GM12864 (cell line): Measurements from ENCODE around the gene GDPD5.

Experiments used
- DNase-seq: peaks from one replicate; pipeline ENCODE4 v3.0.0-alpha.2; 2011; ENCODE audit warnings: low read depth
- H3K4me3 ChIP-seq: 2 replicates; pipeline ENCODE4 v1.5.1; 2011; ENCODE audit warnings: mild to moderate bottlenecking, low read depth, low read length, control low read depth
- CTCF ChIP-seq: IDR thresholded peaks from 2 replicates; pipeline ENCODE4 v1.5.1; 2011; ENCODE audit warnings: low read depth, mild to moderate bottlenecking, moderate library complexity, low read length, control low read depth, inconsistent platforms; ENCODE audit errors: missing control alignments

The GDPD5 gene

DNA sequence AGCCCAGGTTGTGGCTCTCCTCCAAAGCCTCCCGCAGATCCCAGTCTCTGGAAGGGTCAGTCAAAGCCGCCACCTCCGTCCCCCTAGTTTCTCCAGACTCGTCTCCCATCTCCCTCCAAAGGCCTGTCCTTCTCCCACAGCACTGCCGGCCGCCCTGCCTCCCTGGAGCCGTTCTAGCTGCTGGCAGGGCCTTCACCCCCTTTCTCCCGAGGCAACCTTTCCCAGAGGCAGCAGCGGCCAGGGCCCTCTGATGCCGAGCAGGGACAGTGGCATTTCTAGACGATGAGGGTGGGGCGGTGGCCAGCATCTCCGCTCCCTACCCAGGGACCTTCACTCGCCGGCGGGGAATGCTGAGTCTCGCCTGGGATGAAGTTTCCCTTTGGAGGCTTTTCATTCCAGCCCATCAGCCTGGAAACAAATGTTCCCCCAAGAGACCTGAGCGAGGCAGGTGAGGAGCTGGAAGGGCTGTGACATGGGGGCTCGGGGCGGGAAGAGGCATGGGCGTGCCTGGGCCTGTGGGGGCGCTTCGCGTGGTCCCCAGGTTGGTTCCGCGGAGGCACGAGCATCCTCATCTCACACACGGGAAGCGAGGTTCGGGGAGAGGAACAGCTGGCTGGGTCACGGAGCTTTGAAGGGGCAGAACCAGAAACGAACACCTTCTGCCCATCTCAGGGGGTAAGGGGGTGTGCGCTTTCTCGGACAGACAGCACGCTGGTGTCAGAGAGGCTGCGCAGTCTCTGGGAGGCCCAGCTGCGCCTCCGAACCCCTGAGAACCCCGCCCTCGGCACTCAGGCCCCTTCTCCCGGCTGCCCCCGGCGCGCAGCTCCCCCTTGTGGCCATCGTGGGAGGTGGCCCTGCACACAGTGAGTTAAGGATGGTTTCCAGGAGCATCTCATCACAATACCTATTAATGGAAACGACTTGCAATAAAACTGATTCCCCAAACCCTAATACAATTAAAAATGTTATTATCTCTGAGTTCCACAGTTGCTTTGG lies 74.6 kb downstream of the GDPD5 start:
- peak; percentile 75 for TF ChIP-seq CTCF
- H3K4me3 ChIP-seq: no peak overlapping the region
- DNase-seq: no peak

DNA sequence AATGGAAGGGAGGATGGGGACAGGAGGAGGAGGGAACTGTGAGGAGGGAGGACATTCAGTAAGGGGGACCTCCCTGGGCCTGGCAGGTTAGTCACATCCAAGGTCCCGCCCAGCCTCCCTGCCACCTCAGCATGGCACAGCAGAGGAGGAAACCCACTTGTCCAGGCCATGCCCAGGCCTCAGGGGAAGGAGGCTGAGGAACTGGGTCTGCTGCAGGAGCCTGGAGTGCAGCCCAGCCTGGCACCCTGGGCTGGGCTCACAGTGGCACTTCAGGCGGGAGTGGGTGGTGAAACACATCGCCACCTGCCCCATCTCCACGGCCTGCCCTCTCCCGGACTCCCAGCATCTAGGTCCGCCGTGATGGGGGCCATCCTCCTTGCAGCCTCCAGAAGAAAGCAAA lies 75.5 kb downstream of the GDPD5 start:
- no peak for TF ChIP-seq CTCF
- no peak for DNase-seq

DNA sequence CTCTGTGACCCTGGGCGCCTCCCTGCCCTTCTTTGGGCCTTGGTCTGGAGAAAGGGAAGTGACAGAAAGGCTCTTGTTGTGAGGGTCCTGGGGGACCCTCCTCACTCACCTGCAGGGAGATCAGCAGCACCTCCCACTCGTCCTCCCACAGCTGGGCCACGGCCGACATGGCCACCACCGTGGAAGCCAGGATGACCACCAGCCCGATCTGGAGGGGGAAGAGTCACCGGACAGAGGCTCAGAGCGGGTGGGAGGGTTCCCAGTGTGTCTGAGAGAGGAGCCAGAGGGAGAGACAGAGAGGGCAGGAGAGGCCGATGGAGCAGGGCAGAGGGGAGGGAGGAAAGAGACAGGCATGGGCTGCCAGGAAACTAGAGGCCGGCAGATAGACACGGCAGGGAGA lies 76.0 kb downstream of the GDPD5 start:
- no peak overlapping the region for H3K4me3 ChIP-seq
- no peak for DNase-seq
- no peak for TF ChIP-seq CTCF

More for the DNA sequence above, 75.5 kb downstream of the GDPD5 start:
- H3K4me3 ChIP-seq: no peak overlapping the region

DNA sequence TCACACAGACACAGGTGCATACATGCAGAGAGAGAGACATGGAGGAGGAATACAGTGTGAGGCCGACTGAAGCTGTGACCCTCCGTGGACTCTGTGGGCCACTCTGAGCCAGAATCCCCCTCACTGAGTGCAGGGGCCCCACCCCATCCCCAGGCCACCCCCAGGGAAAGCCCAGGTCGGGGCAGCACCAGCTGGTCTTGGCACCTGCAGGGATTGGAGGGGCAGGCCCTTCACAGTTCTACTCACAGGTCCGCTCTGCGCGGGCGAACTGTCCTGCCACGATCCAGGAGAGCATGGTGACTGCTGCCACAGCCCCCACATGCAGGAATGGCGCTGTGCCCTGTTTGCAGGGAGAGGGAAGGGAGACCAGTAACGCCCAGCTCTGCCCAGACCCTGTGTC lies 76.5 kb downstream of the GDPD5 start:
- no peak for TF ChIP-seq CTCF
- H3K4me3 ChIP-seq: no peak overlapping the region
- DNase-seq: no peak

DNA sequence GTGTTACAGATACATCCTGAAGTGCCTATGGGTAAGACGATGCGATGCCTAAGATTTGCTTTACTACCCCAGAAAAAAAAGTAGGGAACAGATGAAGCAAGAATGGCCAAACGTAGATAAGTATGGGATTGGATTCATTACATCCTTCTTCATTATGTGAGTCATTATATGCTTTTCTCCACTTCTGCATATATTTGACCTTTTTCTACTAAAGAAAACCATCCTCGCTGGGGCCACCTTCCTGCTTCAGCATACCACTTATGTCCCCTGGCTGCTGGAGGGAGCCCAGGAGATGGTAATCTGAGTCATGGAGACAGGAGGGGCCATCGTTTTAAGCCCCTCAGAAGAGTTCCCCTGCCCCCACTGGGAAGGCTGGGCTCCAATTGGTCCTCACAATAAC lies 78.3 kb downstream of the GDPD5 start:
- no peak overlapping the region for H3K4me3 ChIP-seq
- DNase-seq: no peak
- no peak for TF ChIP-seq CTCF

GRCh38 chr11:75445315-75445953 lies 80.3 kb downstream of the GDPD5 start:
- H3K4me3 ChIP-seq: no peak overlapping the region
- no peak for DNase-seq
- peak; percentile 98 for TF ChIP-seq CTCF
